Activated CD8-positive, alpha-beta T cell treated with anti-CD3 and anti-CD28 coated beads, Interleukin-2, amount 10 ng/mL, durations not matched to agents 7 days and 5 days (primary cell): ENCODE results near the gene DNAH11. TPM values are rescaled to one million over a fixed set of nuclear protein-coding genes. Genes with fewer than 3 reads are reported as not detected.
A peak's percentile ranks its signal among the peaks of the same experiment; 100 is the strongest.
"Not testable (repeated sequence)": the region's sequence is repeated elsewhere in the genome, so short reads cannot be mapped to it uniquely, and the experiment has no call there.

Experiments
- ATAC-seq: fragments of 150-1000 bp; cut with Tn5 transposase; one replicate; pipeline ENCODE4 v1.10.0; 2021; ENCODE audit warnings: moderate library complexity
- CTCF ChIA-PET: fragments of 350-600 bp; sonication (Branson Sonifier 250); formaldehyde crosslinking; loops from one replicate; lab custom pipeline; 2021; ENCODE audit warnings: antibody characterized with exemption; lab: Charles Lee
- POLR2A ChIA-PET: fragments of 350-600 bp; sonication (Branson Sonifier 250); formaldehyde crosslinking; loops from one replicate; lab custom pipeline; 2021; ENCODE audit warnings: antibody characterized with exemption; lab: Charles Lee
- DNase-seq: peaks from one replicate; pipeline ENCODE4 v3.0.0-alpha.2; 2020
- H3K27ac Mint-ChIP-seq: one replicate; pipeline ENCODE4 v1.8.0; 2021; ENCODE audit warnings: mild to moderate bottlenecking, mixed read lengths
- H3K27me3 Mint-ChIP-seq: one replicate; pipeline ENCODE4 v1.8.0; 2021; ENCODE audit warnings: low read depth, mixed read lengths
- H3K36me3 Mint-ChIP-seq: one replicate; pipeline ENCODE4 v1.8.0; 2021; ENCODE audit warnings: low read depth, mixed read lengths
- H3K4me1 Mint-ChIP-seq: one replicate; pipeline ENCODE4 v1.8.0; 2021; ENCODE audit warnings: low read depth, mixed read lengths
- H3K4me3 Mint-ChIP-seq: one replicate; pipeline ENCODE4 v1.8.0; 2021; ENCODE audit warnings: mild to moderate bottlenecking, mixed read lengths
- H3K9me3 Mint-ChIP-seq: one replicate; pipeline ENCODE4 v1.8.0; 2022; ENCODE audit warnings: mixed read lengths; ENCODE audit not compliant: insufficient read depth
- total RNA-seq, 2 experiments: library from RNA; stranded (reverse); gene quantifications; one replicate each; pipeline ENCODE4 v1.2.3, GENCODE V29; 2021

Gene DNAH11
- total RNA-seq, 2 experiments from 2014 or later: 0.91 to 2.3 TPM

- no peaks in the 10 kb centered on the region for H3K36me3 Mint-ChIP-seq
- H3K4me1 Mint-ChIP-seq: no peaks in the 10 kb centered on the region
- ATAC-seq (no peak), DNase-seq (no peak)
- POLR2A ChIA-PET: no interaction called here
- H3K9me3 Mint-ChIP-seq: no peaks in the 10 kb centered on the region
- H3K4me3 Mint-ChIP-seq: no peak overlapping the region
- CTCF ChIA-PET: interaction anchor here (0.7 kb wide), 1 partner anchor 20 kb away, joined by 3 read pairs; no protein-coding TSS in a partner anchor
- H3K27ac Mint-ChIP-seq: no peak overlapping the region
- H3K27me3 Mint-ChIP-seq: no peaks in the 10 kb centered on the region
Measured at GRCh38 chr7:21806388-21806787, 263.5 kb downstream of the DNAH11 start.

GRCh38 chr7:21819048-21819447 lies 276.2 kb downstream of the DNAH11 start:
- ATAC-seq: no peak
- H3K4me3 Mint-ChIP-seq: no peak overlapping the region
- DNase-seq: no peak
- no peak overlapping the region for H3K27ac Mint-ChIP-seq
- H3K4me1 Mint-ChIP-seq: no peaks in the 10 kb centered on the region
- CTCF ChIA-PET: no interaction called here
- H3K36me3 Mint-ChIP-seq: no peaks in the 10 kb centered on the region
- H3K27me3 Mint-ChIP-seq: no peaks in the 10 kb centered on the region
- POLR2A ChIA-PET: no interaction called here
- no peaks in the 10 kb centered on the region for H3K9me3 Mint-ChIP-seq

GRCh38 chr7:21828841-21829240 lies 286.0 kb downstream of the DNAH11 start:
- ATAC-seq (no peak), DNase-seq (no peak)
- Mint-ChIP-seq H3K9me3 (no peaks in the 10 kb centered on the region), H3K4me1 (peaks cover 2% of the 10 kb centered on the region), H3K27ac (no peak overlapping the region), H3K36me3 (no peaks in the 10 kb centered on the region), H3K4me3 (no peak overlapping the region), H3K27me3 (no peaks in the 10 kb centered on the region)
- ChIA-PET POLR2A (no interaction called here), CTCF (no interaction called here)

GRCh38 chr7:21829731-21830130 lies 286.9 kb downstream of the DNAH11 start:
- Mint-ChIP-seq H3K9me3 (no peaks in the 10 kb centered on the region), H3K27me3 (no peaks in the 10 kb centered on the region), H3K36me3 (no peaks in the 10 kb centered on the region), H3K4me3 (no peak overlapping the region), H3K4me1 (peaks cover 2% of the 10 kb centered on the region), H3K27ac (no peak overlapping the region)
- ATAC-seq (no peak), DNase-seq (no peak)
- CTCF ChIA-PET: no interaction called here
- POLR2A ChIA-PET: no interaction called here

- no peaks in the 10 kb centered on the region for H3K36me3 Mint-ChIP-seq
- CTCF ChIA-PET: no interaction called here
- H3K27me3 Mint-ChIP-seq: no peaks in the 10 kb centered on the region
- H3K9me3 Mint-ChIP-seq: no peaks in the 10 kb centered on the region
- H3K27ac Mint-ChIP-seq: no peak overlapping the region
- POLR2A ChIA-PET: no interaction called here
- H3K4me1 Mint-ChIP-seq: no peaks in the 10 kb centered on the region
- no peak overlapping the region for H3K4me3 Mint-ChIP-seq
- ATAC-seq (no peak), DNase-seq (no peak)
Measured at GRCh38 chr7:21844742-21845141, 301.9 kb downstream of the DNAH11 start.

- ChIA-PET POLR2A (no interaction called here), CTCF (interaction anchor here (1.4 kb wide), 1 partner anchor 233 kb away, joined by 4 read pairs; no protein-coding TSS in a partner anchor)
- no peaks in the 10 kb centered on the region for H3K27me3 Mint-ChIP-seq
- no peak overlapping the region for H3K4me3 Mint-ChIP-seq
- peaks cover 22% of the 10 kb centered on the region for H3K4me1 Mint-ChIP-seq
- DNase-seq (no peak), ATAC-seq (no peak)
- H3K9me3 Mint-ChIP-seq: no peaks in the 10 kb centered on the region
- H3K36me3 Mint-ChIP-seq: no peaks in the 10 kb centered on the region
- peak overlapping the region; percentile 86 for H3K27ac Mint-ChIP-seq
Measured at GRCh38 chr7:21850531-21851285, 307.9 kb downstream of the DNAH11 start.

- ChIA-PET POLR2A (no interaction called here), CTCF (interaction anchor here (1.4 kb wide), 1 partner anchor 232 kb away, joined by 4 read pairs; no protein-coding TSS in a partner anchor)
- ATAC-seq (peak; percentile 71), DNase-seq (no peak)
- peak overlapping the region; percentile 41 for H3K4me3 Mint-ChIP-seq
- H3K27ac Mint-ChIP-seq: peak overlapping the region; percentile 86
- no peaks in the 10 kb centered on the region for H3K9me3 Mint-ChIP-seq
- H3K27me3 Mint-ChIP-seq: peaks cover 4% of the 10 kb centered on the region
- H3K36me3 Mint-ChIP-seq: no peaks in the 10 kb centered on the region
- peaks cover 22% of the 10 kb centered on the region for H3K4me1 Mint-ChIP-seq
Measured at GRCh38 chr7:21851559-21851967, 308.7 kb downstream of the DNAH11 start.

- H3K27ac Mint-ChIP-seq, POLR2A ChIA-PET, H3K27me3 Mint-ChIP-seq, H3K4me3 Mint-ChIP-seq, H3K9me3 Mint-ChIP-seq, DNase-seq, H3K4me1 Mint-ChIP-seq, ATAC-seq, H3K36me3 Mint-ChIP-seq, CTCF ChIA-PET: not testable (repeated sequence)
Measured at GRCh38 chr7:21865631-21866204, 322.9 kb downstream of the DNAH11 start.

GRCh38 chr7:21866731-21867130 lies 323.9 kb downstream of the DNAH11 start:
- ATAC-seq (no peak), DNase-seq (no peak)
- Mint-ChIP-seq H3K36me3 (no peaks in the 10 kb centered on the region), H3K27ac (no peak overlapping the region), H3K4me1 (no peaks in the 10 kb centered on the region), H3K4me3 (no peak overlapping the region), H3K27me3 (no peaks in the 10 kb centered on the region), H3K9me3 (no peaks in the 10 kb centered on the region)
- CTCF ChIA-PET: no interaction called here
- POLR2A ChIA-PET: no interaction called here

GRCh38 chr7:21867226-21867625 lies 324.4 kb downstream of the DNAH11 start:
- POLR2A ChIA-PET: no interaction called here
- no peak overlapping the region for H3K27ac Mint-ChIP-seq

GRCh38 chr7:21867816-21868575 lies 325.2 kb downstream of the DNAH11 start:
- Mint-ChIP-seq H3K9me3 (no peaks in the 10 kb centered on the region), H3K36me3 (peaks cover 2% of the 10 kb centered on the region), H3K27me3 (no peaks in the 10 kb centered on the region), H3K27ac (no peak overlapping the region), H3K4me1 (no peaks in the 10 kb centered on the region), H3K4me3 (no peak overlapping the region)
- POLR2A ChIA-PET: no interaction called here
- DNase-seq (no peak), ATAC-seq (no peak)
- CTCF ChIA-PET: no interaction called here

More at GRCh38 chr7:21867226-21867625, 324.4 kb downstream of the DNAH11 start:
- no peak overlapping the region for H3K4me3 Mint-ChIP-seq
- no peaks in the 10 kb centered on the region for H3K27me3 Mint-ChIP-seq
- CTCF ChIA-PET: no interaction called here
- no peaks in the 10 kb centered on the region for H3K36me3 Mint-ChIP-seq
- no peaks in the 10 kb centered on the region for H3K9me3 Mint-ChIP-seq
- no peaks in the 10 kb centered on the region for H3K4me1 Mint-ChIP-seq
- ATAC-seq (no peak), DNase-seq (no peak)

GRCh38 chr7:21868576-21868850 lies 325.7 kb downstream of the DNAH11 start:
- ATAC-seq: no peak
- Mint-ChIP-seq H3K4me3 (no peak overlapping the region), H3K9me3 (no peaks in the 10 kb centered on the region), H3K27ac (no peak overlapping the region), H3K36me3 (peaks cover 2% of the 10 kb centered on the region), H3K4me1 (no peaks in the 10 kb centered on the region), H3K27me3 (no peaks in the 10 kb centered on the region)
- DNase-seq: no peak
- CTCF ChIA-PET: no interaction called here
- POLR2A ChIA-PET: no interaction called here
